GM12878 (cell line): ENCODE measurements around the gene NEO1. TPM values are rescaled to one million over a fixed set of nuclear protein-coding genes. Genes with fewer than 3 reads are reported as not detected.

Experiments
- polyA plus RNA-seq, 11 experiments: library from polyadenylated mRNA; depleted of rRNA in 4 of 11; unstranded in 6 of 11; stranded (reverse) in 5 of 11; fragments of >200 nt; fragmentation: Nextera tagmentation in 4 of 11; fragmentation: Illumina TruSeq in 1 of 11; extraction: Ambion mirVana in 4 of 11; extraction: Trizol in 1 of 11; gene quantifications; 1 replicate in 1 of 11; 2 replicates in 10 of 11; pipeline versions ENCODE4 v1.2.1 to v1.2.3, GENCODE V29; 2011 to 2016; ENCODE audit warnings: inconsistent platforms in 2 of 11, missing spikeins in 2 of 11, low read depth in 1 of 11
- small RNA-seq: library from RNA; depleted of rRNA; stranded (forward); fragments of <200 nt; gene quantifications from one replicate; pipeline ENCODE3, GENCODE V24; 2014
- total RNA-seq, 4 experiments: library from RNA; depleted of rRNA in 3 of 4; stranded (reverse); fragments of >200 nt in 3 of 4; fragmentation: Illumina TruSeq in 1 of 4; extraction: Trizol in 1 of 4; gene quantifications; 2 replicates each; pipeline versions ENCODE4 v1.2.1 to v1.2.3, GENCODE V29; 2013 to 2021

NEO1 gene
- total and polyA plus RNA-seq, 10 of the 15 experiments (the other 5 are each of a cell fraction or from before 2014, with no cell fraction given) = 0.03 to 2.0 (median 0.32) TPM

Small RNA genes lying within 50 kb of the gene (small RNA-seq; reads per million reads assigned to genes)
- not detected for gene FKBP1AP2
